GM23338 (cell line): ENCODE measurements around the gene MORC3. TPM values are rescaled to one million over a fixed set of nuclear protein-coding genes. Genes with fewer than 3 reads are reported as not detected.

Source experiments
- ATAC-seq: fragments of 200-7000 bp; cut with Tn5 transposase; 3 replicates; pipeline ENCODE4 v1.9.1; 2020
- DNase-seq: peaks from one replicate; pipeline ENCODE4 v3.0.0-alpha.2; 2015; ENCODE audit warnings: low spot score
- H2AFZ ChIP-seq: fragments of 200-600 bp; sonication (generic); 2 replicates; pipeline ENCODE4 v1.8.0; 2016; ENCODE audit warnings: antibody characterized with exemption, mild to moderate bottlenecking, moderate library complexity
- H3F3A ChIP-seq: fragments of 200-600 bp; sonication (generic); replicated peaks from 2 replicates; pipeline ENCODE4 v1.8.0; 2017; ENCODE audit warnings: antibody characterized with exemption, mixed run types, low read depth
- H3K27ac ChIP-seq: fragments of 200-600 bp; sonication (generic); 2 replicates; pipeline ENCODE4 v1.6.1; 2016; ENCODE audit warnings: low read depth
- H3K27me3 ChIP-seq: fragments of 200-600 bp; sonication (generic); 2 replicates; pipeline ENCODE4 v1.8.0; 2016; ENCODE audit warnings: mild to moderate bottlenecking, mixed run types, moderate library complexity; ENCODE audit not compliant: insufficient read depth
- H3K36me3 ChIP-seq: fragments of 200-600 bp; sonication (generic); 2 replicates; pipeline ENCODE4 v1.8.0; 2016; ENCODE audit warnings: mild to moderate bottlenecking; ENCODE audit not compliant: insufficient read depth
- H3K4me1 ChIP-seq: fragments of 200-600 bp; sonication (generic); 2 replicates; pipeline ENCODE4 v1.8.0; 2016; ENCODE audit warnings: mild to moderate bottlenecking, moderate library complexity; ENCODE audit not compliant: insufficient read depth
- H3K4me2 ChIP-seq: fragments of 200-600 bp; sonication (generic); 2 replicates; pipeline ENCODE4 v1.7.1; 2017; ENCODE audit warnings: mixed run types
- H3K4me3 ChIP-seq: fragments of 200-600 bp; sonication (generic); 2 replicates; pipeline ENCODE4 v1.6.1; 2016; ENCODE audit warnings: mixed run types
- H3K79me2 ChIP-seq: fragments of 200-600 bp; sonication (generic); replicated peaks from 2 replicates; pipeline ENCODE4 v1.8.0; 2017; ENCODE audit warnings: mild to moderate bottlenecking; ENCODE audit not compliant: insufficient read depth
- H3K9me2 ChIP-seq: fragments of 200-600 bp; sonication (generic); 2 replicates; pipeline ENCODE4 v1.8.0; 2017; ENCODE audit not compliant: insufficient read depth
- H4K20me1 ChIP-seq: fragments of 200-600 bp; sonication (generic); replicated peaks from 2 replicates; pipeline ENCODE4 v1.8.0; 2017; ENCODE audit warnings: mild to moderate bottlenecking; ENCODE audit not compliant: insufficient read depth
- H3K27ac Mint-ChIP-seq: 2 replicates; pipeline ENCODE4 v1.8.0; 2020; ENCODE audit warnings: inconsistent platforms, mild to moderate bottlenecking, moderate library complexity, mixed read lengths
- H3K27me3 Mint-ChIP-seq: 3 replicates; pipeline ENCODE4 v1.8.0; 2022; ENCODE audit warnings: low read depth, mild to moderate bottlenecking, moderate library complexity, mixed read lengths, inconsistent platforms; ENCODE audit not compliant: insufficient read depth, poor library complexity
- H3K36me3 Mint-ChIP-seq: 3 replicates; pipeline ENCODE4 v1.8.0; 2021; ENCODE audit warnings: low read depth, mild to moderate bottlenecking, inconsistent platforms, moderate library complexity, mixed read lengths
- H3K4me1 Mint-ChIP-seq: 3 replicates; pipeline ENCODE4 v1.8.0; 2020; ENCODE audit warnings: mild to moderate bottlenecking, inconsistent platforms, mixed read lengths
- H3K4me3 Mint-ChIP-seq: 3 replicates; pipeline ENCODE4 v1.8.0; 2021; ENCODE audit warnings: moderate library complexity, mild to moderate bottlenecking, inconsistent platforms, mixed read lengths
- H3K9me3 Mint-ChIP-seq: 3 replicates; pipeline ENCODE4 v1.8.0; 2020; ENCODE audit warnings: moderate library complexity, mild to moderate bottlenecking, inconsistent platforms, mixed read lengths
- CREB1 ChIP-seq: fragments of 250-450 bp; sonication (Bioruptor Pico); IDR thresholded peaks from 2 replicates; pipeline ENCODE4 v1.5.0; 2020; ENCODE audit warnings: low read depth, mild to moderate bottlenecking, moderate library complexity
- CTCF ChIP-seq, 2 experiments: fragments of 200-600 bp in 1 of 2; sonication (generic) in 1 of 2; conservative IDR thresholded peaks; 2 replicates each; pipeline versions ENCODE4 v1.5.1 to v1.6.1; 2016 to 2017; ENCODE audit warnings: antibody characterized with exemption in 2 of 2, low read depth in 2 of 2, mild to moderate bottlenecking in 2 of 2, moderate library complexity in 1 of 2
- EZH2 ChIP-seq: fragments of 200-600 bp; sonication (generic); IDR thresholded peaks from one replicate; pipeline ENCODE4 v1.8.0; 2017; ENCODE audit warnings: antibody characterized with exemption, mild to moderate bottlenecking, low read depth; ENCODE audit not compliant: unreplicated experiment
- EZH2phosphoT487 ChIP-seq: fragments of 200-600 bp; sonication (generic); IDR thresholded peaks from one replicate; pipeline ENCODE4 v1.8.1; 2018; ENCODE audit warnings: antibody characterized with exemption; ENCODE audit not compliant: unreplicated experiment
- POLR2AphosphoS5 ChIP-seq: IDR thresholded peaks from 2 replicates; pipeline ENCODE4 v1.6.1; 2016; ENCODE audit warnings: antibody characterized with exemption, low read depth
- REST ChIP-seq: IDR thresholded peaks from one replicate; pipeline ENCODE4 v1.6.1; 2018; ENCODE audit warnings: antibody characterized with exemption; ENCODE audit not compliant: unreplicated experiment
- ZNF331 ChIP-seq: fragments of 250-450 bp; sonication (Bioruptor Pico); IDR thresholded peaks from 2 replicates; pipeline ENCODE4 v1.5.0; 2020; ENCODE audit warnings: low read depth, mild to moderate bottlenecking, moderate library complexity
- polyA plus RNA-seq: library from polyadenylated mRNA; unstranded; fragments of >200 nt; fragmentation: Nextera tagmentation; extraction: Ambion mirVana; gene quantifications from 2 replicates; pipeline ENCODE4 v1.2.1, GENCODE V29; 2016
- total RNA-seq: library from RNA; depleted of rRNA; stranded (reverse); fragments of >200 nt; shearing (Covaris generic); gene quantifications from 2 replicates; pipeline ENCODE4 v1.2.3, GENCODE V29; 2014
- TF ChIP-seq, protein P1 (sequence below): fragments of 250-450 bp; sonication (Bioruptor Pico); IDR thresholded peaks from 2 replicates; pipeline ENCODE4 v1.5.0; 2020; ENCODE audit warnings: mild to moderate bottlenecking, moderate library complexity

Gene MORC3
- total and polyA plus RNA-seq, 2 experiments from 2014 or later: 11.5 to 25.4 TPM

DNA sequence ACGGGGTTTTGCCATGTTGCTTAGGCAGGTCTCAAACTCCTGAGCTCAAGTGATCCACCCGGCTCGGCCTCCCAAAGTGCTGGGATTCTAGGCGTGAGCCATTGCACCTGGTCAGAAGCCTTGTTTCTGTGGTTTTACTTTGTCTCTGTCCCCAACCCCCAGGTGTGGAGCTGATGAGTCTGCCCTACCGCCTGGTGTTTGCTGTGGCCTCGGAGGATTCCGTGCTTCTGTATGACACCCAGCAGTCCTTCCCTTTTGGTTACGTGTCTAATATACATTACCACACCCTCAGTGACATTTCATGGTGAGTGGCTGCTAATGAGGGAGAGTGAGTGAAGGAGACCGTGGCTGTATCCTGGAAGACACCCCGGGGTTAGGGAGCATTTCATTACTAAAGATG lies 91.3 kb downstream of the MORC3 start (continued):
- TF ChIP-seq, protein P1, sequence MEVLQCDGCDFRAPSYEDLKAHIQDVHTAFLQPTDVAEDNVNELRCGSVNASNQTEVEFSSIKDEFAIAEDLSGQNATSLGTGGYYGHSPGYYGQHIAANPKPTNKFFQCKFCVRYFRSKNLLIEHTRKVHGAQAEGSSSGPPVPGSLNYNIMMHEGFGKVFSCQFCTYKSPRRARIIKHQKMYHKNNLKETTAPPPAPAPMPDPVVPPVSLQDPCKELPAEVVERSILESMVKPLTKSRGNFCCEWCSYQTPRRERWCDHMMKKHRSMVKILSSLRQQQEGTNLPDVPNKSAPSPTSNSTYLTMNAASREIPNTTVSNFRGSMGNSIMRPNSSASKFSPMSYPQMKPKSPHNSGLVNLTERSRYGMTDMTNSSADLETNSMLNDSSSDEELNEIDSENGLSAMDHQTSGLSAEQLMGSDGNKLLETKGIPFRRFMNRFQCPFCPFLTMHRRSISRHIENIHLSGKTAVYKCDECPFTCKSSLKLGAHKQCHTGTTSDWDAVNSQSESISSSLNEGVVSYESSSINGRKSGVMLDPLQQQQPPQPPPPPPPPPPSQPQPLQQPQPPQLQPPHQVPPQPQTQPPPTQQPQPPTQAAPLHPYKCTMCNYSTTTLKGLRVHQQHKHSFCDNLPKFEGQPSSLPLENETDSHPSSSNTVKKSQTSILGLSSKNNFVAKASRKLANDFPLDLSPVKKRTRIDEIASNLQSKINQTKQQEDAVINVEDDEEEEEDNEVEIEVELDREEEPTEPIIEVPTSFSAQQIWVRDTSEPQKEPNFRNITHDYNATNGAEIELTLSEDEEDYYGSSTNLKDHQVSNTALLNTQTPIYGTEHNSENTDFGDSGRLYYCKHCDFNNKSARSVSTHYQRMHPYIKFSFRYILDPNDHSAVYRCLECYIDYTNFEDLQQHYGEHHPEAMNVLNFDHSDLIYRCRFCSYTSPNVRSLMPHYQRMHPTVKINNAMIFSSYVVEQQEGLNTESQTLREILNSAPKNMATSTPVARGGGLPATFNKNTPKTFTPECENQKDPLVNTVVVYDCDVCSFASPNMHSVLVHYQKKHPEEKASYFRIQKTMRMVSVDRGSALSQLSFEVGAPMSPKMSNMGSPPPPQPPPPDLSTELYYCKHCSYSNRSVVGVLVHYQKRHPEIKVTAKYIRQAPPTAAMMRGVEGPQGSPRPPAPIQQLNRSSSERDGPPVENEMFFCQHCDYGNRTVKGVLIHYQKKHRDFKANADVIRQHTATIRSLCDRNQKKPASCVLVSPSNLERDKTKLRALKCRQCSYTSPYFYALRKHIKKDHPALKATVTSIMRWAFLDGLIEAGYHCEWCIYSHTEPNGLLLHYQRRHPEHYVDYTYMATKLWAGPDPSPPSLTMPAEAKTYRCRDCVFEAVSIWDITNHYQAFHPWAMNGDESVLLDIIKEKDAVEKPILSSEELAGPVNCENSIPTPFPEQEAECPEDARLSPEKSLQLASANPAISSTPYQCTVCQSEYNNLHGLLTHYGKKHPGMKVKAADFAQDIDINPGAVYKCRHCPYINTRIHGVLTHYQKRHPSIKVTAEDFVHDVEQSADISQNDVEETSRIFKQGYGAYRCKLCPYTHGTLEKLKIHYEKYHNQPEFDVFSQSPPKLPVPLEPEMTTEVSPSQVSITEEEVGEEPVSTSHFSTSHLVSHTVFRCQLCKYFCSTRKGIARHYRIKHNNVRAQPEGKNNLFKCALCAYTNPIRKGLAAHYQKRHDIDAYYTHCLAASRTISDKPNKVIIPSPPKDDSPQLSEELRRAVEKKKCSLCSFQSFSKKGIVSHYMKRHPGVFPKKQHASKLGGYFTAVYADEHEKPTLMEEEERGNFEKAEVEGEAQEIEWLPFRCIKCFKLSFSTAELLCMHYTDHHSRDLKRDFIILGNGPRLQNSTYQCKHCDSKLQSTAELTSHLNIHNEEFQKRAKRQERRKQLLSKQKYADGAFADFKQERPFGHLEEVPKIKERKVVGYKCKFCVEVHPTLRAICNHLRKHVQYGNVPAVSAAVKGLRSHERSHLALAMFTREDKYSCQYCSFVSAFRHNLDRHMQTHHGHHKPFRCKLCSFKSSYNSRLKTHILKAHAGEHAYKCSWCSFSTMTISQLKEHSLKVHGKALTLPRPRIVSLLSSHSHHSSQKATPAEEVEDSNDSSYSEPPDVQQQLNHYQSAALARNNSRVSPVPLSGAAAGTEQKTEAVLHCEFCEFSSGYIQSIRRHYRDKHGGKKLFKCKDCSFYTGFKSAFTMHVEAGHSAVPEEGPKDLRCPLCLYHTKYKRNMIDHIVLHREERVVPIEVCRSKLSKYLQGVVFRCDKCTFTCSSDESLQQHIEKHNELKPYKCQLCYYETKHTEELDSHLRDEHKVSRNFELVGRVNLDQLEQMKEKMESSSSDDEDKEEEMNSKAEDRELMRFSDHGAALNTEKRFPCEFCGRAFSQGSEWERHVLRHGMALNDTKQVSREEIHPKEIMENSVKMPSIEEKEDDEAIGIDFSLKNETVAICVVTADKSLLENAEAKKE (CRISPR knock-in tag): no peak
- TF ChIP-seq ZNF331 (no peak), POLR2AphosphoS5 (no peak)

GRCh38 chr21:36412916-36413315 lies 92.9 kb downstream of the MORC3 start:
- Mint-ChIP-seq H3K27me3 (peaks cover 4% of the 10 kb centered on the region), H3K4me1 (peaks cover 10% of the 10 kb centered on the region), H3K9me3 (no peaks in the 10 kb centered on the region), H3K27ac (no peak overlapping the region), H3K36me3 (peaks cover 72% of the 10 kb centered on the region), H3K4me3 (no peak overlapping the region)
- Histone ChIP-seq H3K4me3 (no peak overlapping the region), H3K27ac (no peak overlapping the region), H3K79me2 (no peaks in the 10 kb centered on the region), H2AFZ (no peak overlapping the region), H4K20me1 (0 out of 2 replicates have a peak, but pooled peaks cover 4% of the 10 kb centered on the region), H3K27me3 (no peaks in the 10 kb centered on the region), H3K9me2 (no peaks in the 10 kb centered on the region), H3K36me3 (peaks cover 9% of the 10 kb centered on the region; the same call in 1 of the 2 replicates), H3K4me1 (no peaks in the 10 kb centered on the region), H3F3A (no peaks in the 10 kb centered on the region), H3K4me2 (no peak overlapping the region)
- DNase-seq (no peak), ATAC-seq (no peak)
- TF ChIP-seq EZH2 (no peak), ZNF331 (no peak), EZH2phosphoT487 (no peak), CREB1 (no peak), REST (no peak), CTCF (conservative IDR thresholded peaks at IDR 0.05; ENCODE audit: low read depth in 2 of 2) (no peak)
